ENCODE data around the gene S100A2. TPM values are rescaled to one million over a fixed set of nuclear protein-coding genes. Genes with fewer than 3 reads are reported as not detected.
A peak's percentile ranks its signal among the peaks of the same experiment; 100 is the strongest.

Gene S100A2
- total RNA-seq, 1 experiment from 2014 or later: 373 TPM

DNA sequence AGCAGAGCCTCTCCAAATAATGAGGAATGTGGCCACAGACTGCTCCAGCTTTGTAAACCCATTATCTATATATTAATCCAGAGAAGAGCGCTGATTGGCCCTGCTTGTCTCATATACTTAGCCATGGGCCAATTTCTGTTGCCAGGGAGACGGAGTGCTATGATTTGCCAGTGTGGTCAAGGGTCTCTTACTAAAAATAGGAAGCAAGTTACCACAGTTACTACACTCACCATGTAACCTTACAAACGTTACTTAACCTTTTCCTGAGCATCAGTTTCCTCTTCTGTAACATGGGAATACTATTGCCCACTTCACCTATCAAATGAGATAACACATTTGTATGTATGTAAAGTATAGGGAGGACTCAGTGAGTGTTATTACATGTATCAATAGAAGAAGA lies 7.7 kb upstream of the S100A2 start:
- ATAC-seq (no peak), DNase-seq (no peak)
- H3K9me3 ChIP-seq (ENCODE audit: low read length): no peaks in the 10 kb centered on the region
- H3K9ac ChIP-seq (ENCODE audit: low read length): peak overlapping the region; percentile 26
- BruUV-seq (replicated peaks): no TSS peak
- POLR2A ChIA-PET (ENCODE audit: unreplicated experiment): interaction anchor here (1.0 to 1.3 kb wide), 3 partner anchors 37 to 61 kb away, joined by 4 to 8 read pairs (median 7); partner anchors contain the start of genes CHTOP, S100A13 and S100A6
- H3K36me3 ChIP-seq (ENCODE audit: low read depth, low read length): no peaks in the 10 kb centered on the region
- peaks cover 35% of the 10 kb centered on the region for H3K4me1 ChIP-seq (ENCODE audit: insufficient read depth, low read length)
- no peaks in the 10 kb centered on the region for H3K9me2 ChIP-seq (replicated peaks; ENCODE audit: low read length)
- CTCF ChIA-PET: interaction anchor here (0.6 to 2.0 kb wide), 8 partner anchors 25 to 101 kb away, joined by 5 to 25 read pairs (median 12); partner anchors contain the start of genes CHTOP, S100A13 and S100A16
- H3F3A ChIP-seq (ENCODE audit: low read length, unreplicated experiment): no peaks in the 10 kb centered on the region
- H3K4me2 ChIP-seq (ENCODE audit: low read length): peak overlapping the region; percentile 48
- peak overlapping the region; percentile 76 for H3K27ac ChIP-seq (ENCODE audit: low read length)
- intact Hi-C loops (cut with micrococcal nuclease): loop anchor here (2.0 kb wide), 2 partner anchors 35 to 175 kb away; no protein-coding TSS in a partner anchor
- no peak overlapping the region for H2AFZ ChIP-seq (ENCODE audit: low read length)
- TF ChIP-seq EZH2phosphoT487 (IDR thresholded peaks at IDR 0.05; ENCODE audit: borderline replicate concordance, low read length) (no peak), EZH2 (IDR thresholded peaks at IDR 0.05; ENCODE audit: low read length, unreplicated experiment) (no peak)
- TF ChIP-seq, protein P1, sequence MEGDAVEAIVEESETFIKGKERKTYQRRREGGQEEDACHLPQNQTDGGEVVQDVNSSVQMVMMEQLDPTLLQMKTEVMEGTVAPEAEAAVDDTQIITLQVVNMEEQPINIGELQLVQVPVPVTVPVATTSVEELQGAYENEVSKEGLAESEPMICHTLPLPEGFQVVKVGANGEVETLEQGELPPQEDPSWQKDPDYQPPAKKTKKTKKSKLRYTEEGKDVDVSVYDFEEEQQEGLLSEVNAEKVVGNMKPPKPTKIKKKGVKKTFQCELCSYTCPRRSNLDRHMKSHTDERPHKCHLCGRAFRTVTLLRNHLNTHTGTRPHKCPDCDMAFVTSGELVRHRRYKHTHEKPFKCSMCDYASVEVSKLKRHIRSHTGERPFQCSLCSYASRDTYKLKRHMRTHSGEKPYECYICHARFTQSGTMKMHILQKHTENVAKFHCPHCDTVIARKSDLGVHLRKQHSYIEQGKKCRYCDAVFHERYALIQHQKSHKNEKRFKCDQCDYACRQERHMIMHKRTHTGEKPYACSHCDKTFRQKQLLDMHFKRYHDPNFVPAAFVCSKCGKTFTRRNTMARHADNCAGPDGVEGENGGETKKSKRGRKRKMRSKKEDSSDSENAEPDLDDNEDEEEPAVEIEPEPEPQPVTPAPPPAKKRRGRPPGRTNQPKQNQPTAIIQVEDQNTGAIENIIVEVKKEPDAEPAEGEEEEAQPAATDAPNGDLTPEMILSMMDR (conservative IDR thresholded peaks at IDR 0.05; ENCODE audit: low read depth, low read length): no peak
- H3K27me3 ChIP-seq (ENCODE audit: low read length): no peaks in the 10 kb centered on the region
- no peak overlapping the region for H3K4me3 ChIP-seq (ENCODE audit: low read length)
- H3K79me2 ChIP-seq (ENCODE audit: low read length): no peaks in the 10 kb centered on the region
- H4K20me1 ChIP-seq (ENCODE audit: low read length): no peaks in the 10 kb centered on the region

DNA sequence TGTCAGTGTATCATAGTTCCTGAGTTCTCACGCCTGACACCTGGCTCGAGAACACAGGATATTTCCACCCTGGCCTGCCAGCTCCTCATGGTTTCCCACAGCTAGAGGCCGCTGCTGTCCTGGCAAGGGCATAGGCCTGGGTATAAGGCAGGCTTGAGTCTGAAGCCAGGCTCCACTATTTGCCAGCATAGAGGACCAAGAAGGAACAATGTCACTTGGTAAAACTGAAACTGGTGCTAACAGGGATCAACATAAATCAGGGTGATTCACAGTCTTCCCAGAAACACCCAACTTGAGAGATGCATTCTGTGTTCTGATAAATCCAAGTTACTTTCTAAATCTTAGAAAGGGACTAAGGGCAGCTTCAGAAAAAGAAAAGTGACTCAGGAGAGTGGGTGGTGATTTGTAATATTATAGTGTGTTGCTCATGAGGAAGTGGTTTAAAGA lies 6.9 kb upstream of the S100A2 start:
- ChIA-PET POLR2A (ENCODE audit: unreplicated experiment) (interaction anchor here (0.5 to 1.3 kb wide), 6 partner anchors 37 to 96 kb away, joined by 3 to 8 read pairs (median 4); partner anchors contain the start of genes CHTOP, S100A13, S100A14 and S100A16), CTCF (interaction anchor here (0.6 to 2.0 kb wide), 14 partner anchors 26 to 204 kb away, joined by 3 to 25 read pairs (median 6); partner anchors contain the start of genes CHTOP, S100A13, S100A14 and S100A16)
- H3K9me3 ChIP-seq (ENCODE audit: low read length): no peaks in the 10 kb centered on the region
- H4K20me1 ChIP-seq (ENCODE audit: low read length): no peaks in the 10 kb centered on the region
- peak overlapping the region; percentile 48 for H3K4me2 ChIP-seq (ENCODE audit: low read length)
- H2AFZ ChIP-seq (ENCODE audit: low read length): peak overlapping the region; percentile 8
- peak; percentile 67 for ATAC-seq
- H3F3A ChIP-seq (ENCODE audit: low read length, unreplicated experiment): no peaks in the 10 kb centered on the region
- H3K79me2 ChIP-seq (ENCODE audit: low read length): no peaks in the 10 kb centered on the region
- DNase-seq: peak; percentile 94
- TF ChIP-seq EZH2 (IDR thresholded peaks at IDR 0.05; ENCODE audit: low read length, unreplicated experiment): no peak
- no peak for TF ChIP-seq EZH2phosphoT487 (IDR thresholded peaks at IDR 0.05; ENCODE audit: borderline replicate concordance, low read length)
- TF ChIP-seq, protein P1 (conservative IDR thresholded peaks at IDR 0.05; ENCODE audit: low read depth, low read length): peak; percentile 98
- intact Hi-C loops (cut with micrococcal nuclease): loop anchor here (1.0 to 2.0 kb wide), 4 partner anchors 36 to 176 kb away; no protein-coding TSS in a partner anchor
- H3K27me3 ChIP-seq (ENCODE audit: low read length): no peaks in the 10 kb centered on the region
- peak overlapping the region; percentile 76 for H3K27ac ChIP-seq (ENCODE audit: low read length)
- H3K4me1 ChIP-seq (ENCODE audit: insufficient read depth, low read length): peaks cover 39% of the 10 kb centered on the region
- H3K4me3 ChIP-seq (ENCODE audit: low read length): 0 out of 2 replicates have a peak overlapping the region, but pooled peaks have one; percentile 0
- no peaks in the 10 kb centered on the region for H3K36me3 ChIP-seq (ENCODE audit: low read depth, low read length)
- H3K9me2 ChIP-seq (replicated peaks; ENCODE audit: low read length): no peaks in the 10 kb centered on the region
- no TSS peak for BruUV-seq (replicated peaks)
- peak overlapping the region; percentile 26 for H3K9ac ChIP-seq (ENCODE audit: low read length)
